HG03521 (cell line): ENCODE data around the gene PALD1.
"Not testable (repeated sequence)": the region's sequence is repeated elsewhere in the genome, so short reads cannot be mapped to it uniquely, and the experiment has no call there.

Source experiments
- ATAC-seq: cut with Tn5 transposase; IDR thresholded peaks from one replicate; pipeline ENCODE4 v1.9.1; 2021; ENCODE audit warnings: mild to moderate bottlenecking, moderate library complexity; ENCODE audit not compliant: unreplicated experiment

The PALD1 gene

GRCh38 chr10:70600512-70601395, 122.2 kb downstream of the PALD1 start:
- no peak for ATAC-seq

- ATAC-seq = no peak
These were observed 123.2 kb downstream of the PALD1 start for GRCh38 chr10:70601746-70602145.

- ATAC-seq = no peak
These were observed 124.3 kb downstream of the PALD1 start, which contains the start of gene PRF1 for GRCh38 chr10:70602665-70603448. PRF1 (minus strand) TSS chr10:70602741; CDS start chr10:70600902, 1,839 bp downstream.

- ATAC-seq = no peak
These were observed 124.9 kb downstream of the PALD1 start for GRCh38 chr10:70603449-70603801.

GRCh38 chr10:70604106-70604505, 125.5 kb downstream of the PALD1 start:
- no peak for ATAC-seq

GRCh38 chr10:70605161-70605560, 126.6 kb downstream of the PALD1 start:
- ATAC-seq = no peak

GRCh38 chr10:70607936-70608335, 129.4 kb downstream of the PALD1 start:
- ATAC-seq = no peak

GRCh38 chr10:70613941-70614340, 135.4 kb downstream of the PALD1 start:
- no peak for ATAC-seq

- not testable (repeated sequence) for ATAC-seq
These were observed 135.8 kb downstream of the PALD1 start for GRCh38 chr10:70614364-70614763.

- no peak for ATAC-seq
These were observed 136.6 kb downstream of the PALD1 start for GRCh38 chr10:70615211-70615610.

GRCh38 chr10:70615784-70616522, 137.4 kb downstream of the PALD1 start:
- no peak for ATAC-seq

- ATAC-seq = no peak
These were observed 138.2 kb downstream of the PALD1 start for GRCh38 chr10:70616761-70617160.
